ENCODE results near the gene FBXL2. TPM values are rescaled to one million over a fixed set of nuclear protein-coding genes. Genes with fewer than 3 reads are reported as not detected.

Gene FBXL2
- total RNA-seq, 4 donors from 2014 or later = 0.24 to 1.9 (median 0.82) TPM; not detected in 1

DNA sequence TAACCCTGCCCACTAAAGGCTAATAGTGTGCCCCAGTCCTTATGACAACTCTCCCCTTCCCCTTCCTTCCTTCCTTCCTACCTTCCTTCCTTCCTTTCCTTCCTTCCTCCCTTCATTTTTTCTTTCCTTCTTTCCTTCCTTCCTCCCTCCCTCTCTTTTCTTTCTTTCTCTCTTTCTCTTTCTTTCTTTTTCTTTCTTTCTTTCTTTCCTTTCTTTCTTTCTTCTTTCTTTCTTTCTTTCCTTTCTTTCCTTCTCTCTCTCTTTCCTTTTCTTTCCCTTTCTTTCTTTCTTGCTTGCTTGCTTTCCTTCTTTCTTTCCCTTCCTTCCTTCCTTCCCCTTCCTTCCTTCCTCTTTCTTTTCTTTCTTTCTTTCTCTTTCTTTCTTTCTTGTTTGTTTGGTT lies 30.5 kb upstream of the FBXL2 start:
- Histone ChIP-seq H3K9me3 (no peaks in the 10 kb centered on the region), H3K4me3 (no peak overlapping the region), H3K4me1 (no peaks in the 10 kb centered on the region), H3K27me3 (no peaks in the 10 kb centered on the region), H3K36me3 (no peaks in the 10 kb centered on the region), H3K27ac (no peak overlapping the region)
- no peak for ATAC-seq
- in situ Hi-C loops (cut with MboI; ENCODE audit: low sequenced_read_pairs in 4 of 4) = no loop called here
- TF ChIP-seq POLR2A (IDR thresholded peaks at IDR 0.05) = no peak
- TF ChIP-seq, protein P1, sequence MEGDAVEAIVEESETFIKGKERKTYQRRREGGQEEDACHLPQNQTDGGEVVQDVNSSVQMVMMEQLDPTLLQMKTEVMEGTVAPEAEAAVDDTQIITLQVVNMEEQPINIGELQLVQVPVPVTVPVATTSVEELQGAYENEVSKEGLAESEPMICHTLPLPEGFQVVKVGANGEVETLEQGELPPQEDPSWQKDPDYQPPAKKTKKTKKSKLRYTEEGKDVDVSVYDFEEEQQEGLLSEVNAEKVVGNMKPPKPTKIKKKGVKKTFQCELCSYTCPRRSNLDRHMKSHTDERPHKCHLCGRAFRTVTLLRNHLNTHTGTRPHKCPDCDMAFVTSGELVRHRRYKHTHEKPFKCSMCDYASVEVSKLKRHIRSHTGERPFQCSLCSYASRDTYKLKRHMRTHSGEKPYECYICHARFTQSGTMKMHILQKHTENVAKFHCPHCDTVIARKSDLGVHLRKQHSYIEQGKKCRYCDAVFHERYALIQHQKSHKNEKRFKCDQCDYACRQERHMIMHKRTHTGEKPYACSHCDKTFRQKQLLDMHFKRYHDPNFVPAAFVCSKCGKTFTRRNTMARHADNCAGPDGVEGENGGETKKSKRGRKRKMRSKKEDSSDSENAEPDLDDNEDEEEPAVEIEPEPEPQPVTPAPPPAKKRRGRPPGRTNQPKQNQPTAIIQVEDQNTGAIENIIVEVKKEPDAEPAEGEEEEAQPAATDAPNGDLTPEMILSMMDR (IDR thresholded peaks at IDR 0.05 in 4 of 5, conservative IDR thresholded peaks at IDR 0.05 in 1 of 5) = no peak
- DNase-seq = no peak
- intact Hi-C loops (cut with DNase I; ENCODE audit: low total_unique reads) = no loop called here

GRCh38 chr3:33250712-33251111 lies 26.5 kb upstream of the FBXL2 start:
- Histone ChIP-seq H3K27me3 (peaks cover 0 to 3% (median 0%) of the 10 kb centered on the region in 3 donors), H3K9me3 (no peaks in the 10 kb centered on the region), H3K27ac (no peak overlapping the region), H3K36me3 (no peaks in the 10 kb centered on the region), H3K4me3 (no peak overlapping the region), H3K4me1 (no peaks in the 10 kb centered on the region)
- TF ChIP-seq, protein P1 (IDR thresholded peaks at IDR 0.05 in 4 of 5, conservative IDR thresholded peaks at IDR 0.05 in 1 of 5) = no peak
- TF ChIP-seq POLR2A (IDR thresholded peaks at IDR 0.05) = no peak
- in situ Hi-C loops (cut with MboI; ENCODE audit: low sequenced_read_pairs in 4 of 4) = no loop called here
- ATAC-seq (no peak), DNase-seq (no peak)
- intact Hi-C loops (cut with DNase I; ENCODE audit: low total_unique reads) = no loop called here

- peaks cover 0 to 3% (median 0%) of the 10 kb centered on the region in 3 donors for H3K27me3 ChIP-seq
- in situ Hi-C loops (cut with MboI; ENCODE audit: low sequenced_read_pairs in 4 of 4) (no loop called here), intact Hi-C loops (cut with DNase I; ENCODE audit: low total_unique reads) (no loop called here)
These were observed 21.0 kb upstream of the FBXL2 start for GRCh38 chr3:33256249-33256648.

DNA sequence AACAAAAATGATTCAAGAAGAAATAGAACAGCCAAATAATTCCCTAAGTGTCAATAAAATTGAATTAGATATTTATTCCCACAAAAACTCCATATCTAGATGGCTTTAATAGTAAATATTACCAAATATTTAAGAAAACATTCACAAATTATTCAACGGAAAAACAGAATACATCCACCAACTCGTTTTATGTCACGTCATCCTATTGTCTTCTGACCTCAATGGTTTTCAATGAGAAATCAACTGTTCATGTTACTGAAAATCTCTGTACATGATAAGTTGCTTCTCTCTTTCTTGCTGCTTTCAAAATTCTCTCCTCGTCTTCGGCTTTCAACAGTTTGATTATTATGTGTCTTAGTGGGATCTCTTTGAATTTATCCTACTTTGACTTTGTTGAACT lies 17.1 kb upstream of the FBXL2 start:
- Histone ChIP-seq H3K4me3 (no peak overlapping the region), H3K4me1 (no peaks in the 10 kb centered on the region), H3K9me3 (no peaks in the 10 kb centered on the region), H3K27me3 (peaks cover 0 to 3% (median 0%) of the 10 kb centered on the region in 3 donors), H3K36me3 (no peaks in the 10 kb centered on the region), H3K27ac (no peak overlapping the region)
- TF ChIP-seq POLR2A (IDR thresholded peaks at IDR 0.05) = no peak
- TF ChIP-seq, protein P1 (IDR thresholded peaks at IDR 0.05 in 4 of 5, conservative IDR thresholded peaks at IDR 0.05 in 1 of 5) = no peak
- DNase-seq (no peak), ATAC-seq (no peak)
- in situ Hi-C loops (cut with MboI; ENCODE audit: low sequenced_read_pairs in 4 of 4) (no loop called here), intact Hi-C loops (cut with DNase I; ENCODE audit: low total_unique reads) (no loop called here)

More at GRCh38 chr3:33256249-33256648, 21.0 kb upstream of the FBXL2 start:
- Histone ChIP-seq H3K4me3 (no peak overlapping the region), H3K9me3 (no peaks in the 10 kb centered on the region), H3K36me3 (no peaks in the 10 kb centered on the region), H3K27ac (no peak overlapping the region), H3K4me1 (no peaks in the 10 kb centered on the region)
- ATAC-seq = no peak
- no peak for DNase-seq
- TF ChIP-seq, protein P1 (IDR thresholded peaks at IDR 0.05 in 4 of 5, conservative IDR thresholded peaks at IDR 0.05 in 1 of 5) = no peak
- no peak for TF ChIP-seq POLR2A (IDR thresholded peaks at IDR 0.05)

DNA sequence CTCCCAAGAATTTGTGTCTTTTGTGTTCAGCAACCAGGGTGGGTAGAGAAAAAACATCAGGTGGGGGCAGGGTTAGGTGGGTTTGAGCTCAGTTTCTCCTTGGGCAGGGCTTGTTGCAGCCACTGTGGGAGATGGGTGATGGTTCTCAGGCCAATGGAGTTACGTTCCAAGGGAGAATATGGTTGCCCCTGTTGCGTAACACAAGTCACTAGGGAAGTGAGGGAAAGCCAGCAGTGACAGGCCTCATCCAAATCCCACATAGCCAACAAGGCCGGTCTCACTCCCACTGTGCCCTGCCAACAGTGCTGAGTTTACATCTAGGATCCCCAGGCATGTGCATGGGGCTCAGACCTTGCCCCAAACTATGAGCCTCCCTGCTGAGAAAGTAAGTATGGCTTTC lies 7.9 kb upstream of the FBXL2 start:
- no peak overlapping the region for H3K4me3 ChIP-seq

More for the DNA sequence above, 7.9 kb upstream of the FBXL2 start:
- intact Hi-C loops (cut with DNase I; ENCODE audit: low total_unique reads) (no loop called here), in situ Hi-C loops (cut with MboI; ENCODE audit: low sequenced_read_pairs in 4 of 4) (no loop called here)
- no peak overlapping the region for H3K27ac ChIP-seq
- no peaks in the 10 kb centered on the region for H3K4me1 ChIP-seq
- TF ChIP-seq POLR2A (IDR thresholded peaks at IDR 0.05) = no peak
- TF ChIP-seq, protein P1 (IDR thresholded peaks at IDR 0.05 in 4 of 5, conservative IDR thresholded peaks at IDR 0.05 in 1 of 5) = no peak
- no peak for DNase-seq
- ATAC-seq = no peak
- H3K36me3 ChIP-seq = no peaks in the 10 kb centered on the region
- H3K9me3 ChIP-seq = no peaks in the 10 kb centered on the region
- H3K27me3 ChIP-seq = no peaks in the 10 kb centered on the region
